HCT116 (cell line): ENCODE data around the gene PLEKHA5. TPM values are rescaled to one million over a fixed set of nuclear protein-coding genes. Genes with fewer than 3 reads are reported as not detected.

Experiments
- ATAC-seq: fragments of 200-7000 bp; cut with Tn5 transposase; 2 replicates; pipeline ENCODE4 v1.9.1; 2020; ENCODE audit warnings: mild to moderate bottlenecking, moderate library complexity
- BruUV-seq: library from RNA; stranded (reverse); fragments of 400-500 nt; replicated peaks from 2 replicates; lab custom pipeline; 2021; lab: Mats Ljungman, UMichigan
- CTCF ChIA-PET: fragments of 300-600 bp; sonication (Branson Sonifier 250); formaldehyde crosslinking; loops from one replicate; lab custom pipeline; 2021; ENCODE audit warnings: antibody characterized with exemption; lab: Charles Lee
- POLR2A ChIA-PET: fragments of 300-600, 350-600 bp; sonication (Branson Sonifier 250); formaldehyde crosslinking; loops from one replicate; lab custom pipeline; 2021; ENCODE audit warnings: antibody characterized with exemption; lab: Charles Lee
- RAD21 ChIA-PET, 2 experiments: fragments of 300-600 bp; sonication (Branson Sonifier 250); formaldehyde crosslinking; loops; one replicate each; lab custom pipeline; 2023; ENCODE audit warnings: low total read pairs in 2 of 2; ENCODE audit not compliant: uncharacterized antibody in 2 of 2, unreplicated experiment in 2 of 2, low non-redundant PET in 1 of 2; lab: Charles Lee
- DNase-seq: peaks from one replicate; pipeline ENCODE4 v3.0.0-alpha.2; 2010; ENCODE audit warnings: low read depth, low spot score
- H2AFZ ChIP-seq: fragments of 200-600 bp; shearing (Covaris generic), sonication (generic); 2 replicates; pipeline ENCODE4 v1.6.1; 2017; ENCODE audit warnings: low read depth, mixed run types, mixed read lengths, antibody characterized with exemption, low read length; ENCODE audit not compliant: poor library complexity, severe bottlenecking
- H3K27ac ChIP-seq: 2 replicates; pipeline ENCODE4 v1.5.1; 2012; ENCODE audit warnings: low read depth, low read length
- H3K27me3 ChIP-seq: fragments of 200-600 bp; sonication (generic); 2 replicates; pipeline ENCODE4 v1.6.1; 2016; ENCODE audit warnings: mixed run types, low read length, mixed read lengths; ENCODE audit not compliant: insufficient read depth
- H3K36me3 ChIP-seq, 2 experiments: fragments of 200-500 bp in 1 of 2; fragments of 200-600 bp in 1 of 2; sonication (Bioruptor generic) in 1 of 2; sonication (generic) in 1 of 2; 2 replicates each; pipeline versions ENCODE4 v1.5.1 to v1.6.1; 2014 to 2016; ENCODE audit warnings: low read length in 2 of 2, inconsistent platforms in 1 of 2, mixed read lengths in 1 of 2, mixed run types in 1 of 2; ENCODE audit not compliant: insufficient read depth in 2 of 2, control insufficient read depth in 1 of 2
- H3K4me1 ChIP-seq, 2 experiments: fragments of 200-600 bp in 1 of 2; sonication (generic) in 1 of 2; 2 replicates each; pipeline versions ENCODE4 v1.5.1 to v1.6.1; 2012 to 2017; ENCODE audit warnings: low read length in 2 of 2, inconsistent platforms in 1 of 2, mild to moderate bottlenecking in 1 of 2, mixed read lengths in 1 of 2, mixed run types in 1 of 2, moderate library complexity in 1 of 2; ENCODE audit not compliant: insufficient read depth in 2 of 2, control insufficient read depth in 1 of 2
- H3K4me2 ChIP-seq: fragments of 200-600 bp; sonication (generic); 2 replicates; pipeline ENCODE4 v1.6.1; 2017; ENCODE audit warnings: mixed run types, low read length, mixed read lengths
- H3K4me3 ChIP-seq, 2 experiments: fragments of 200-600 bp in 1 of 2; sonication (generic) in 1 of 2; replicated peaks in 1 of 2; 2 replicates each; pipeline ENCODE4 v1.5.1; 2011 to 2016; ENCODE audit warnings: low read length in 2 of 2, control low read depth in 1 of 2, low read depth in 1 of 2, mild to moderate bottlenecking in 1 of 2, mixed read lengths in 1 of 2, mixed run types in 1 of 2
- H3K79me2 ChIP-seq: fragments of 200-600 bp; sonication (generic); 2 replicates; pipeline ENCODE4 v1.6.1; 2017; ENCODE audit warnings: mild to moderate bottlenecking, mixed run types, low read length, moderate library complexity, mixed read lengths; ENCODE audit not compliant: insufficient read depth
- H3K9ac ChIP-seq: fragments of 200-600 bp; sonication (generic); 2 replicates; pipeline ENCODE4 v1.6.1; 2016; ENCODE audit warnings: low read length, mixed read lengths
- H3K9me2 ChIP-seq: fragments of 200-600 bp; sonication (generic), shearing (Covaris generic); 2 replicates; pipeline ENCODE4 v1.6.1; 2017; ENCODE audit warnings: mixed run types, mild to moderate bottlenecking, moderate library complexity; ENCODE audit not compliant: insufficient read depth
- H3K9me3 ChIP-seq, 2 experiments: fragments of 200-500 bp in 1 of 2; fragments of 200-600 bp in 1 of 2; sonication (Bioruptor generic) in 1 of 2; sonication (generic) in 1 of 2; 2 replicates each; pipeline ENCODE4 v1.6.1; 2014 to 2017; ENCODE audit warnings: low read length in 2 of 2, mixed read lengths in 2 of 2, inconsistent platforms in 1 of 2, low read depth in 1 of 2, mild to moderate bottlenecking in 1 of 2, mixed run types in 1 of 2, moderate library complexity in 1 of 2; ENCODE audit not compliant: control insufficient read depth in 1 of 2, insufficient read depth in 1 of 2
- H4K20me1 ChIP-seq: fragments of 200-600 bp; sonication (generic), shearing (Covaris generic); 2 replicates; pipeline ENCODE4 v1.6.1; 2017; ENCODE audit warnings: mixed run types, mild to moderate bottlenecking, moderate library complexity; ENCODE audit not compliant: insufficient read depth
- CBX3 ChIP-seq: IDR thresholded peaks from 2 replicates; pipeline ENCODE4 v1.6.1; 2012; ENCODE audit warnings: low read depth
- EZH2 ChIP-seq: fragments of 200-600 bp; sonication (generic); IDR thresholded peaks from 2 replicates; pipeline ENCODE4 v1.6.1; 2017; ENCODE audit warnings: antibody characterized with exemption, mixed run types
- EZH2phosphoT487 ChIP-seq: fragments of 200-600 bp; IDR thresholded peaks from 2 replicates; pipeline ENCODE4 v1.6.1; 2018; ENCODE audit warnings: antibody characterized with exemption, borderline replicate concordance
- JUND ChIP-seq: IDR thresholded peaks from 2 replicates; pipeline ENCODE4 v1.6.1; 2012
- POLR2A ChIP-seq: IDR thresholded peaks from 2 replicates; pipeline ENCODE4 v1.7.0; 2011; ENCODE audit warnings: borderline replicate concordance; ENCODE audit not compliant: insufficient read depth, insufficient read length; ENCODE audit errors: extremely low read depth
- POLR2AphosphoS5 ChIP-seq: IDR thresholded peaks from 2 replicates; pipeline ENCODE4 v1.6.1; 2011; ENCODE audit warnings: mild to moderate bottlenecking, low read depth, low read length, moderate library complexity
- RAD21 ChIP-seq: IDR thresholded peaks from 2 replicates; pipeline ENCODE4 v1.6.1; 2012; ENCODE audit warnings: low read depth, mild to moderate bottlenecking
- SRF ChIP-seq: IDR thresholded peaks from 2 replicates; pipeline ENCODE4 v1.6.1; 2012; ENCODE audit warnings: low read depth
- ZFX ChIP-seq: fragments of 450-650 bp; IDR thresholded peaks from 2 replicates; pipeline ENCODE4 v1.6.1; 2017
- intact Hi-C: fragments of 100-400 bp; cut with micrococcal nuclease; formaldehyde crosslinking; loops from 2 replicates; pipeline ENCODE4 v1.10.0; 2022
- total RNA-seq: library from RNA; stranded (reverse); gene quantifications from one replicate; pipeline ENCODE4 v1.2.1, GENCODE V29; 2021; ENCODE audit not compliant: unreplicated experiment
- TF ChIP-seq, protein P1 (sequence below): IDR thresholded peaks from 2 replicates; pipeline ENCODE4 v1.6.1; 2011; ENCODE audit warnings: mild to moderate bottlenecking, low read length, moderate library complexity; ENCODE audit not compliant: insufficient replicate concordance; ENCODE audit errors: extremely low read depth
- TF ChIP-seq, protein P2 (sequence below): IDR thresholded peaks from 2 replicates; pipeline ENCODE4 v1.6.1; 2012

The PLEKHA5 gene
- total RNA-seq, 1 experiment from 2014 or later = 18.9 TPM

DNA sequence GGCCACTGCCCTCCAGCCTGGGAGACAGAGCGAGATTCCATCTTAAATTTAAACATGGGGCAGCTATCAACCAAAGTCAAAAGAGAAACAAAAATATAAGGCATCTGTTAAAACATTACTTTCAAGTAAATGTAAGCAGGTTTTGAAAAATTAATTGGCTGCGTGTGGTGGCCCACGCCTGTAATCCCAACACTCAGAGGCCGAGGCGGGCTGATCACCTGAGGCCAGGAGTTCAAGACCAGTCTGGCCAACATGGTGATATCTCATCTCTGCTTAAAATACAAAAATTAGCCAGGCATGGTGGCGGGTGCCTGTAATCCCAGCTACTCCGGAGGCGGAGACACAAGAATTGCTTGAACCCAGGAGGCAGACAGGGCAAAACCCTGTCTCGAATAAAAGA is 82.7 kb downstream of the PLEKHA5 start:
- no peaks in the 10 kb centered on the region for H3K9me3 ChIP-seq
- POLR2A ChIA-PET = no interaction called here
- no peaks in the 10 kb centered on the region for H3K9me2 ChIP-seq
- CTCF ChIA-PET = no interaction called here
- H3K27ac ChIP-seq = no peak overlapping the region
- H2AFZ ChIP-seq = no peak overlapping the region
- RAD21 ChIA-PET = no interaction called here
- H3K4me3 ChIP-seq = no peak overlapping the region
- H3K4me2 ChIP-seq = no peak overlapping the region
- TF ChIP-seq RAD21 (no peak), JUND (no peak), EZH2 (no peak), CBX3 (no peak)
- TF ChIP-seq, protein P1, sequence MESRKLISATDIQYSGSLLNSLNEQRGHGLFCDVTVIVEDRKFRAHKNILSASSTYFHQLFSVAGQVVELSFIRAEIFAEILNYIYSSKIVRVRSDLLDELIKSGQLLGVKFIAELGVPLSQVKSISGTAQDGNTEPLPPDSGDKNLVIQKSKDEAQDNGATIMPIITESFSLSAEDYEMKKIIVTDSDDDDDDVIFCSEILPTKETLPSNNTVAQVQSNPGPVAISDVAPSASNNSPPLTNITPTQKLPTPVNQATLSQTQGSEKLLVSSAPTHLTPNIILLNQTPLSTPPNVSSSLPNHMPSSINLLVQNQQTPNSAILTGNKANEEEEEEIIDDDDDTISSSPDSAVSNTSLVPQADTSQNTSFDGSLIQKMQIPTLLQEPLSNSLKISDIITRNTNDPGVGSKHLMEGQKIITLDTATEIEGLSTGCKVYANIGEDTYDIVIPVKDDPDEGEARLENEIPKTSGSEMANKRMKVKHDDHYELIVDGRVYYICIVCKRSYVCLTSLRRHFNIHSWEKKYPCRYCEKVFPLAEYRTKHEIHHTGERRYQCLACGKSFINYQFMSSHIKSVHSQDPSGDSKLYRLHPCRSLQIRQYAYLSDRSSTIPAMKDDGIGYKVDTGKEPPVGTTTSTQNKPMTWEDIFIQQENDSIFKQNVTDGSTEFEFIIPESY = no peak
- no TSS peak for BruUV-seq
- no peaks in the 10 kb centered on the region; the same call in 1 of the 2 replicates for H4K20me1 ChIP-seq
- intact Hi-C loops = no loop called here
- no peaks in the 10 kb centered on the region for H3K36me3 ChIP-seq
- H3K9ac ChIP-seq = no peak overlapping the region
- DNase-seq (no peak), ATAC-seq (no peak)
- H3K79me2 ChIP-seq = peaks cover 4% of the 10 kb centered on the region; the same call in 1 of the 2 replicates
- no peaks in the 10 kb centered on the region for H3K4me1 ChIP-seq
- no peaks in the 10 kb centered on the region for H3K27me3 ChIP-seq

DNA sequence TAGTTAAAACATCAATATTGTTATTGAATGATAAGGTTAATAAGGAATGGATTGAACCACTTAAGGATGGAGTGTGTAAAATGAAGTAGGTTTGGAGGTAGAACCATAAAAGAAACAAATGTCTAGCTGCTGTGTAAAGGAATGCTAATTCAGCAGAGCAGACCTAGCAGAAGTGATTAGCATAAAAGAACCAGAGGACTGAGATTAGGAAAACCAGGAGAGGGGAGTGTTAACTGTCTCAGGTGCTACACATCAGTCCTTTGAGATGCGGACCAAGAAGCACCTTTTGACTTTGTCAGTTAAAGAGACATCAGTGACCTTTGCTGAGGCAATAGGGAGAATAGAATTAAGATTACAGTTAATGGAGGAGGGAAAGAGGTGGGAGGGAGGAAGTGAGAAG is 84.5 kb downstream of the PLEKHA5 start:
- no peak overlapping the region for H3K27ac ChIP-seq
- no peak overlapping the region for H3K9ac ChIP-seq
- CTCF ChIA-PET = no interaction called here
- intact Hi-C loops = no loop called here
- H3K27me3 ChIP-seq = no peaks in the 10 kb centered on the region
- H4K20me1 ChIP-seq = no peaks in the 10 kb centered on the region; the same call in 1 of the 2 replicates
- RAD21 ChIA-PET = no interaction called here
- H3K4me3 ChIP-seq = no peak overlapping the region
- peaks cover 7% of the 10 kb centered on the region; the same call in 1 of the 2 replicates for H3K79me2 ChIP-seq
- no peaks in the 10 kb centered on the region for H3K4me1 ChIP-seq
- ATAC-seq (no peak), DNase-seq (no peak)
- H3K36me3 ChIP-seq = no peaks in the 10 kb centered on the region
- BruUV-seq = no TSS peak
- no peak for TF ChIP-seq CBX3
- TF ChIP-seq POLR2A = no peak
- no peak for TF ChIP-seq SRF
- no peak for TF ChIP-seq ZFX
- no peak for TF ChIP-seq JUND
- no peak for TF ChIP-seq EZH2phosphoT487
- no peak for TF ChIP-seq RAD21
- no peak for TF ChIP-seq POLR2AphosphoS5
- no peak for TF ChIP-seq EZH2
- TF ChIP-seq, protein P2, sequence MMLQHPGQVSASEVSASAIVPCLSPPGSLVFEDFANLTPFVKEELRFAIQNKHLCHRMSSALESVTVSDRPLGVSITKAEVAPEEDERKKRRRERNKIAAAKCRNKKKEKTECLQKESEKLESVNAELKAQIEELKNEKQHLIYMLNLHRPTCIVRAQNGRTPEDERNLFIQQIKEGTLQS = no peak
- no peaks in the 10 kb centered on the region for H3K9me3 ChIP-seq
- no peak overlapping the region for H2AFZ ChIP-seq
- H3K9me2 ChIP-seq = no peaks in the 10 kb centered on the region
- POLR2A ChIA-PET = no interaction called here
- H3K4me2 ChIP-seq = no peak overlapping the region
